ENCODE results near the gene CXCL3.

CXCL3 gene

GRCh38 chr4:74033739-74034138, 4.8 kb downstream of the CXCL3 start:
- no peak for TF ChIP-seq CEBPB (IDR thresholded peaks at IDR 0.05)
- TF ChIP-seq CREB1 (IDR thresholded peaks at IDR 0.05; ENCODE audit: low read depth): no peak
- TF ChIP-seq MAX (IDR thresholded peaks at IDR 0.05): no peak

- TF ChIP-seq CEBPB (IDR thresholded peaks at IDR 0.05): no peak
- TF ChIP-seq YY1 (IDR thresholded peaks at IDR 0.05; ENCODE audit: low read depth): no peak
- no peak for TF ChIP-seq RAD21 (IDR thresholded peaks at IDR 0.05; ENCODE audit: low read depth)
- no peak for TF ChIP-seq TAF1 (IDR thresholded peaks at IDR 0.05; ENCODE audit: low read depth)
- no peak for TF ChIP-seq ZBTB7A (IDR thresholded peaks at IDR 0.05; ENCODE audit: low read depth)
- no peak for TF ChIP-seq REST (IDR thresholded peaks at IDR 0.05; ENCODE audit: low read depth)
- TF ChIP-seq EGR1 (IDR thresholded peaks at IDR 0.05): no peak
- no peak for TF ChIP-seq NFIC (IDR thresholded peaks at IDR 0.05)
- TF ChIP-seq MAX (IDR thresholded peaks at IDR 0.05): no peak
- TF ChIP-seq CREB1 (IDR thresholded peaks at IDR 0.05; ENCODE audit: low read depth): no peak
- no peak for TF ChIP-seq USF1 (IDR thresholded peaks at IDR 0.05)
- TF ChIP-seq TEAD4 (IDR thresholded peaks at IDR 0.05): no peak
- TF ChIP-seq FOXM1 (IDR thresholded peaks at IDR 0.05; ENCODE audit: borderline replicate concordance, low read depth): no peak
Observed at GRCh38 chr4:74032064-74032463, 6.4 kb downstream of the CXCL3 start.

GRCh38 chr4:74031576-74031975, 6.9 kb downstream of the CXCL3 start:
- TF ChIP-seq FOXM1 (IDR thresholded peaks at IDR 0.05; ENCODE audit: borderline replicate concordance, low read depth) (no peak), RAD21 (IDR thresholded peaks at IDR 0.05; ENCODE audit: low read depth) (no peak), MAX (IDR thresholded peaks at IDR 0.05) (no peak), NFIC (IDR thresholded peaks at IDR 0.05) (no peak), REST (IDR thresholded peaks at IDR 0.05; ENCODE audit: low read depth) (no peak), YY1 (IDR thresholded peaks at IDR 0.05; ENCODE audit: low read depth) (no peak), TEAD4 (IDR thresholded peaks at IDR 0.05) (no peak), CREB1 (IDR thresholded peaks at IDR 0.05; ENCODE audit: low read depth) (no peak)

- TF ChIP-seq RAD21 (IDR thresholded peaks at IDR 0.05; ENCODE audit: low read depth) (no peak), TCF12 (IDR thresholded peaks at IDR 0.05; ENCODE audit: low read depth) (no peak), EGR1 (IDR thresholded peaks at IDR 0.05) (no peak), MAX (IDR thresholded peaks at IDR 0.05) (no peak), CREB1 (IDR thresholded peaks at IDR 0.05; ENCODE audit: low read depth) (no peak), TAF1 (IDR thresholded peaks at IDR 0.05; ENCODE audit: low read depth) (no peak), FOXM1 (IDR thresholded peaks at IDR 0.05; ENCODE audit: borderline replicate concordance, low read depth) (no peak), NFIC (IDR thresholded peaks at IDR 0.05) (no peak), USF1 (IDR thresholded peaks at IDR 0.05) (no peak), CEBPB (IDR thresholded peaks at IDR 0.05) (no peak), YY1 (IDR thresholded peaks at IDR 0.05; ENCODE audit: low read depth) (no peak), ZBTB7A (IDR thresholded peaks at IDR 0.05; ENCODE audit: low read depth) (no peak), EP300 (IDR thresholded peaks at IDR 0.05; ENCODE audit: borderline replicate concordance) (no peak), TEAD4 (IDR thresholded peaks at IDR 0.05) (no peak), REST (IDR thresholded peaks at IDR 0.05; ENCODE audit: low read depth) (no peak)
Observed at GRCh38 chr4:74030285-74030684, 8.2 kb downstream of the CXCL3 start.
